Muscle layer of duodenum (tissue), 2 donors: ENCODE results near the gene AMFR.

Source experiments
- H3K27ac ChIP-seq: one replicate; pipeline ENCODE4 v1.7.0; 2013; ENCODE audit warnings: mild to moderate bottlenecking, low read length
- H3K27me3 ChIP-seq: one replicate; pipeline ENCODE4 v1.7.0; 2013; ENCODE audit warnings: low read depth, mild to moderate bottlenecking, control low read depth, low read length
- H3K36me3 ChIP-seq, 2 donors: one replicate each; pipeline ENCODE4 v1.7.0; 2013; ENCODE audit warnings: low read length in 2 of 2, control low read depth in 1 of 2, mild to moderate bottlenecking in 1 of 2; ENCODE audit not compliant: insufficient read depth in 2 of 2, control insufficient read depth in 1 of 2
- H3K4me1 ChIP-seq, 2 donors: one replicate each; pipeline ENCODE4 v1.7.0; 2013; ENCODE audit warnings: low read length in 2 of 2, mild to moderate bottlenecking in 2 of 2, control low read depth in 1 of 2, moderate library complexity in 1 of 2; ENCODE audit not compliant: insufficient read depth in 2 of 2, control insufficient read depth in 1 of 2
- H3K4me3 ChIP-seq, 2 donors: one replicate each; pipeline ENCODE4 v1.7.0; 2013; ENCODE audit warnings: low read length in 2 of 2, low read depth in 1 of 2, mild to moderate bottlenecking in 1 of 2
- H3K9me3 ChIP-seq, 2 donors: one replicate each; pipeline ENCODE4 v1.7.0; 2013; ENCODE audit warnings: low read length in 2 of 2, control low read depth in 1 of 2, mild to moderate bottlenecking in 1 of 2; ENCODE audit not compliant: control insufficient read depth in 1 of 2
- donor health status: healthy.

Gene AMFR

DNA sequence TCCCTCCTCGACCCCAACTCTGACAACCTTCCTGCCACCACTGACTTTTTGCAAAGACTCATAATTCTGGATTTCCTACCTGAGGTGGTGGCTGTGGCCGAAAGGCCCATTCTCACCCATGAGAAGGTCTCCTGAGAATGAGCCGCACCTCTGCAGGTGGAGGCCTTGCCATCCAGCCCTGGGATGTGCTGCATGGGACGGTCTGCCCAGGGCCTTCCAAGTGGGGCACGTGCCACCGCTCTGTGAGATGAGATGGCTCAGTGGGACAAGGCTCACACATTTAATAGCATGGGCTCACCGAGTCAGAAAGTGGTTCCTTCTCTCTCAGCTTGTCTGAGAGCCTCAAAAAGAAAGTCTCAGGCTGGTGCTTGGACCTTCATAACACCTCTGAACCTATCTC, 112.8 kb downstream of the AMFR start:
- Histone ChIP-seq H3K9me3 (no peaks in the 10 kb centered on the region), H3K36me3 (no peaks in the 10 kb centered on the region), H3K4me1 (peaks cover 0 to 4% of the 10 kb centered on the region in 2 donors), H3K27ac (no peak overlapping the region), H3K27me3 (no peaks in the 10 kb centered on the region), H3K4me3 (no peak overlapping the region)

DNA sequence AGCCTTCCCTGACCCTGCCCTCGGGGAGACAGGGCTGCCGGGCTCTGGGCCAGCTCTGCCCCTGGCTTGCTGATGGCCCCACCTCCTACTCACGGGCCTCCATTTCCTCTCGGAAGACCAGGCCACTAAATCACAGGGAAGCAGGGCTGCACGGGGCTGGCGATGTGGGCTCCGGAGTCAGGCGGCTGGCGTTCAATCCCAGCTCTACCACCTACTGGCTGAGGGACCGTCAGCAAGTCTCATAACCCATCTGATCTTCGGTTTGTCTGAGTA, 113.4 kb downstream of the AMFR start:
- no peaks in the 10 kb centered on the region for H3K36me3 ChIP-seq
- H3K4me1 ChIP-seq: peaks cover 0 to 4% of the 10 kb centered on the region in 2 donors
- no peak overlapping the region for H3K4me3 ChIP-seq
- no peaks in the 10 kb centered on the region for H3K9me3 ChIP-seq
- no peaks in the 10 kb centered on the region for H3K27me3 ChIP-seq
- H3K27ac ChIP-seq: no peak overlapping the region
